A549 (cell line): ENCODE measurements around the gene MRPS5. TPM values are rescaled to one million over a fixed set of nuclear protein-coding genes. Genes with fewer than 3 reads are reported as not detected.

Experiments used
- ATAC-seq, 2 experiments: fragments of 200-7000 bp in 1 of 2; fragments of >200 bp in 1 of 2; cut with Nextera tagmentation in 1 of 2; cut with Tn5 transposase in 1 of 2; 3 replicates each; pipeline versions ENCODE4 v1.8.0 to v1.9.1; 2018 to 2020; ENCODE audit warnings: mild to moderate bottlenecking in 1 of 2, moderate library complexity in 1 of 2
- CTCF ChIA-PET: fragments of 300-600 bp; sonication (Branson Sonifier 250); formaldehyde crosslinking; extraction: SDS; loops from one replicate; lab custom pipeline; 2021; ENCODE audit warnings: antibody characterized with exemption, inconsistent platforms; lab: Yijun Ruan, JAX
- POLR2A ChIA-PET: fragments of 350-600 bp; formaldehyde crosslinking; extraction: SDS; loops from one replicate; lab custom pipeline; 2021; ENCODE audit warnings: antibody characterized with exemption, inconsistent platforms; lab: Yijun Ruan, JAX
- DNase-seq, 2 experiments: peaks; one replicate each; pipeline versions ENCODE4 v3.0.0 to v3.0.0-alpha.2; 2011 to 2016; ENCODE audit warnings: low read depth in 1 of 2, low spot score in 1 of 2
- FAIRE-seq: peaks from 2 replicates; lab custom pipeline; 2011; peaks lifted over from hg19 to GRCh38; lab: Jason Lieb, UNC
- H3K27ac ChIP-seq, 2 experiments: fragments of >200 bp; sonication (Bioruptor Twin); formaldehyde crosslinking; 3 replicates each; pipeline ENCODE4 v1.5.1; 2016 to 2017
- H3K4me1 ChIP-seq: fragments of >200 bp; sonication (Bioruptor Twin); formaldehyde crosslinking; 3 replicates; pipeline ENCODE4 v1.6.1; 2016
- H3K4me2 ChIP-seq: fragments of >200 bp; sonication (Bioruptor Twin); formaldehyde crosslinking; 3 replicates; pipeline ENCODE4 v1.6.1; 2016
- H3K4me3 ChIP-seq: fragments of >200 bp; sonication (Bioruptor Twin); formaldehyde crosslinking; 3 replicates; pipeline ENCODE4 v1.5.1; 2016
- H3K9me3 ChIP-seq: fragments of >200 bp; sonication (Bioruptor Twin); formaldehyde crosslinking; 3 replicates; pipeline ENCODE4 v1.6.1; 2016
- CBX8 ChIP-seq: fragments of 200-600 bp; sonication (generic); IDR thresholded peaks from 2 replicates; pipeline ENCODE4 v1.6.1; 2016
- E2F6 ChIP-seq: IDR thresholded peaks from 2 replicates; pipeline ENCODE4 v1.6.1; 2012; ENCODE audit warnings: low read depth, borderline replicate concordance
- ELK1 ChIP-seq: fragments of 150-350 bp; IDR thresholded peaks from 2 replicates; pipeline ENCODE4 v1.6.1; 2014; ENCODE audit warnings: low read depth, mild to moderate bottlenecking, low read length
- ESRRA ChIP-seq: fragments of 150-350 bp; IDR thresholded peaks from 2 replicates; pipeline ENCODE4 v1.6.1; 2014; ENCODE audit warnings: mild to moderate bottlenecking, low read length, borderline replicate concordance
- GATA3 ChIP-seq: IDR thresholded peaks from 2 replicates; pipeline ENCODE4 v1.6.1; 2012; ENCODE audit warnings: borderline replicate concordance
- HMGXB4 ChIP-seq: fragments of 250-450 bp; sonication (Bioruptor Pico); IDR thresholded peaks from 2 replicates; pipeline ENCODE4 v1.5.0; 2021; ENCODE audit warnings: mild to moderate bottlenecking, moderate library complexity, borderline replicate concordance
- HOXA7 ChIP-seq: fragments of 250-450 bp; sonication (Bioruptor Pico); IDR thresholded peaks from 2 replicates; pipeline ENCODE4 v1.5.0; 2020; ENCODE audit warnings: mild to moderate bottlenecking, moderate library complexity
- HOXB5 ChIP-seq: fragments of 250-450 bp; sonication (Bioruptor Pico); IDR thresholded peaks from 2 replicates; pipeline ENCODE4 v1.5.0; 2020; ENCODE audit warnings: mild to moderate bottlenecking, moderate library complexity
- KDM1A ChIP-seq: fragments of 200-600 bp; sonication (generic); IDR thresholded peaks from 2 replicates; pipeline ENCODE4 v1.6.1; 2016; ENCODE audit warnings: low read depth, mild to moderate bottlenecking
- MAZ ChIP-seq: fragments of 150-350 bp; IDR thresholded peaks from 2 replicates; pipeline ENCODE4 v1.6.1; 2014; ENCODE audit warnings: antibody characterized with exemption, low read depth, low read length, borderline replicate concordance
- PHF8 ChIP-seq: fragments of 200-600 bp; sonication (generic); IDR thresholded peaks from 2 replicates; pipeline ENCODE4 v1.6.1; 2016; ENCODE audit warnings: low read depth, mild to moderate bottlenecking, antibody characterized with exemption, moderate library complexity, borderline replicate concordance
- POLR2A ChIP-seq: IDR thresholded peaks from 2 replicates; pipeline ENCODE4 v1.6.1; 2012; ENCODE audit warnings: mild to moderate bottlenecking, low read length
- RCOR1 ChIP-seq: fragments of 150-350 bp; IDR thresholded peaks from 2 replicates; pipeline ENCODE4 v1.6.1; 2014; ENCODE audit warnings: antibody characterized with exemption, low read length, low read depth
- REST ChIP-seq: fragments of 200-600 bp; sonication (generic); IDR thresholded peaks from 2 replicates; pipeline ENCODE4 v1.6.1; 2016; ENCODE audit warnings: antibody characterized with exemption, mild to moderate bottlenecking, moderate library complexity
- RNF2 ChIP-seq: fragments of 200-600 bp; sonication (generic); IDR thresholded peaks from 2 replicates; pipeline ENCODE4 v1.6.1; 2016; ENCODE audit warnings: low read depth, mild to moderate bottlenecking, antibody characterized with exemption, moderate library complexity, borderline replicate concordance
- WGBS: methylation state at CpG from one replicate; pipeline ENCODE4 v1.1.6; 2017; ENCODE audit errors: missing lambda C conversion rate; 5-methylcytosine and 5-hydroxymethylcytosine counted together
- polyA plus RNA-seq, 4 experiments: library from polyadenylated mRNA; depleted of rRNA in 3 of 4; stranded (reverse); fragments of >200 nt; fragmentation: RNase III in 1 of 4; extraction: RNeasy Plus Mini Kit Qiagen cat#74134 plus additional on column Dnase treatment in 1 of 4; gene quantifications; 2 replicates in 3 of 4; 3 replicates in 1 of 4; pipeline ENCODE4 v1.2.3, GENCODE V29; 2011 to 2017
- TF ChIP-seq, protein P1 (sequence below): IDR thresholded peaks from 2 replicates; pipeline ENCODE4 v1.6.1; 2012
- TF ChIP-seq, protein P2 (sequence below): IDR thresholded peaks from 2 replicates; pipeline ENCODE4 v1.6.1; 2012

The MRPS5 gene
- polyA plus RNA-seq, 2 of the 4 experiments (the other 2 are of a cell fraction), result 103 to 123 TPM

DNA sequence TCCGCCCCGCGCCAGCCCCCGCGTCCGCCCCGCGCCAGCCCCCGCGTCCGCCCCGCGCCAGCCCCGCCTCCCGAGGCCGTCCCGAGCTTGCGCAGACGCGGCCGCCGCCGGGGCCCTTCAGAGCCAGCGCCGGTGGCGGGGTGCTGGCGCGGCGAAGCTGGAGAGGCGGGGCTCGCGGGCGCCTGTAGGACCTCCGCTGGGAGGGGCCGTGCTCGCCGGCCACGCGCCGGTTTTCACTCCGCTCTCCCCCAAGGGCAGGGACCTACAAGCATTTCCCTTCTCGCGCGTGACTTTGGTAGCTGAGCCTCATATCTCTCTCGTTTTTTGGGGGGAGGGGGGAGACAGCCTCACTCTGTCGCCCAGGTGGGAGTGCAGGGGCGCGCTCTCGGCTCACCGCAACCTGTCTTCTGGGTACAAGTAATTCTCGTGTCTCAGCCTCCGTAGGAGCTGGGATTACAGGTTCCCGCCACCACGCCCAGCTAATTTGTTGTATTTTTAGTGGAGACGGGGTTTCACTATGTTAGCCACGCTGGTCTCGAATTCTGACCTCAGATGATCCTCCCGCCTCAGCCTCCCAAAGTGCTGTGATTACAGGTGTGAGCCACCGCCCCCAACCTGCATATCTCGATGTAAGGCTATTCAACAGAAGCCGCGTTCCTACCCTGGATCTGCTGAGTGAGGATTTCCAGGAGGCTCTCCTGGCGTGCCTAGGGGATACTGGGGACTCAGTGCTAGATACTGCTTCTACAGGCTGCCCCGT is 38.3 kb upstream of the MRPS5 start, which contains the start of gene ZNF514:
Gene ZNF514, minus strand, starts transcription at position 159 of the 760 bp plus-strand sequence. CDS start 6,595 bp downstream, outside the sequence.
- FAIRE-seq (no peak), ATAC-seq (peak; percentile 91 to 93)
- Histone ChIP-seq H3K4me1 (peaks cover 5% of the 10 kb centered on the region; the same call in 2 of the 3 replicates), H3K4me3 (peak within 1 kb of the TSS; percentile 43), H3K27ac (peak within 1 kb of the TSS; percentile 56 to 89), H3K4me2 (peak within 1 kb of the TSS; percentile 87), H3K9me3 (peaks cover 66% of the 10 kb centered on the region)
- ChIA-PET POLR2A (interaction anchor here (1.3 to 1.9 kb wide), 2 partner anchors 31 to 38 kb away, joined by 3 to 10 read pairs; partner anchors contain the start of gene MRPS5), CTCF (interaction anchor here (0.7 to 0.9 kb wide), 2 partner anchors 12 to 35 kb away, joined by 4 read pairs; no protein-coding TSS in a partner anchor)
- 47% methylated on average over 31 of the region's 64 CpGs for WGBS
- TF ChIP-seq, protein P1, sequence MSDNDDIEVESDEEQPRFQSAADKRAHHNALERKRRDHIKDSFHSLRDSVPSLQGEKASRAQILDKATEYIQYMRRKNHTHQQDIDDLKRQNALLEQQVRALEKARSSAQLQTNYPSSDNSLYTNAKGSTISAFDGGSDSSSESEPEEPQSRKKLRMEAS, result no peak
- TF ChIP-seq POLR2A, result peak; percentile 23; the same call in 1 of the 2 replicates
- TF ChIP-seq, all 56 proteins: peak for 1
- peak; percentile 56 to 71 for DNase-seq

- 16% methylated on average over 42 of the region's 58 CpGs for WGBS
- ATAC-seq (peak; percentile 85 to 87), FAIRE-seq (no peak), DNase-seq (peak; percentile 27 to 51)
- Histone ChIP-seq H3K9me3 (peaks cover 68% of the 10 kb centered on the region), H3K4me2 (peak overlapping the region; percentile 79), H3K4me3 (peak overlapping the region; percentile 43), H3K4me1 (peaks cover 5% of the 10 kb centered on the region; the same call in 2 of the 3 replicates), H3K27ac (peak overlapping the region; percentile 56 to 89)
- peak; percentile 64; the same call in 1 of the 2 replicates for TF ChIP-seq E2F6
- TF ChIP-seq PHF8, result peak; percentile 40; the same call in 1 of the 2 replicates
- TF ChIP-seq, protein P2, sequence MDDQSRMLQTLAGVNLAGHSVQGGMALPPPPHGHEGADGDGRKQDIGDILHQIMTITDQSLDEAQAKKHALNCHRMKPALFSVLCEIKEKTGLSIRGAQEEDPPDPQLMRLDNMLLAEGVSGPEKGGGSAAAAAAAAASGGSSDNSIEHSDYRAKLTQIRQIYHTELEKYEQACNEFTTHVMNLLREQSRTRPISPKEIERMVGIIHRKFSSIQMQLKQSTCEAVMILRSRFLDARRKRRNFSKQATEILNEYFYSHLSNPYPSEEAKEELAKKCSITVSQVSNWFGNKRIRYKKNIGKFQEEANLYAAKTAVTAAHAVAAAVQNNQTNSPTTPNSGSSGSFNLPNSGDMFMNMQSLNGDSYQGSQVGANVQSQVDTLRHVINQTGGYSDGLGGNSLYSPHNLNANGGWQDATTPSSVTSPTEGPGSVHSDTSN, result no peak
- TF ChIP-seq, protein P1, result peak; percentile 75
- TF ChIP-seq KDM1A, result no peak
- TF ChIP-seq RNF2, result peak; percentile 68; the same call in 1 of the 2 replicates
- ChIA-PET CTCF (interaction anchor here (0.9 to 1.1 kb wide), 2 partner anchors 12 to 82 kb away, joined by 3 to 4 read pairs; no protein-coding TSS in a partner anchor), POLR2A (interaction anchor here (1.3 to 1.9 kb wide), 2 partner anchors 30 to 37 kb away, joined by 3 to 10 read pairs; partner anchors contain the start of gene MRPS5)
These were observed 37.4 kb upstream of the MRPS5 start for GRCh38 chr2:95158891-95159619.

- POLR2A ChIA-PET, result interaction anchor here (1.9 kb wide), 1 partner anchor 37 kb away, joined by 10 read pairs; the partner anchor contains the start of gene MRPS5
- H3K4me2 ChIP-seq, result peak overlapping the region; percentile 79
- H3K9me3 ChIP-seq, result peaks cover 69% of the 10 kb centered on the region
- 95% methylated on average over 10 of the region's 10 CpGs for whole genome bisulfite sequencing
- TF ChIP-seq GATA3, result no peak
- no peak for TF ChIP-seq MAZ
- TF ChIP-seq ESRRA, result no peak
- no peak for TF ChIP-seq RCOR1
- TF ChIP-seq ELK1, result no peak
- no peak for TF ChIP-seq PHF8
- no peak for TF ChIP-seq HMGXB4 (CRISPR knock-in tag)
- no peak for TF ChIP-seq HOXB5 (CRISPR knock-in tag)
- no peak for TF ChIP-seq HOXA7 (CRISPR knock-in tag)
- TF ChIP-seq REST, result no peak
- no peak for TF ChIP-seq CBX8
- TF ChIP-seq POLR2A, result no peak
- FAIRE-seq (no peak), DNase-seq (no peak), ATAC-seq (no peak)
- peak overlapping the region in 1 of 2 experiments; percentile 89; a peak in 3 of 6 replicates for H3K27ac ChIP-seq
- H3K4me1 ChIP-seq, result peaks cover 5% of the 10 kb centered on the region; the same call in 2 of the 3 replicates
- CTCF ChIA-PET, result interaction anchor here (1.1 kb wide), 1 partner anchor 82 kb away, joined by 3 read pairs; no protein-coding TSS in a partner anchor
- H3K4me3 ChIP-seq, result peak overlapping the region; percentile 43
These were observed 36.8 kb upstream of the MRPS5 start for GRCh38 chr2:95158441-95158840.
